A673 (cell line): ENCODE measurements around the gene STK10. TPM values are rescaled to one million over a fixed set of nuclear protein-coding genes. Genes with fewer than 3 reads are reported as not detected.

ENCODE experiments used
- BruUV-seq: library from RNA; stranded (reverse); fragments of 400-500 nt; replicated peaks from 2 replicates; lab custom pipeline; 2021; lab: Mats Ljungman, UMichigan
- CTCF ChIA-PET: fragments of 300-600 bp; sonication (Branson Sonifier 250); formaldehyde crosslinking; loops from one replicate; lab custom pipeline; 2022; ENCODE audit warnings: antibody characterized with exemption; lab: Charles Lee
- POLR2A ChIA-PET: fragments of 300-600 bp; sonication (Branson Sonifier 250); formaldehyde crosslinking; loops from one replicate; lab custom pipeline; 2022; ENCODE audit warnings: antibody characterized with exemption; ENCODE audit not compliant: low non-redundant PET; lab: Charles Lee
- DNase-seq: peaks from one replicate; pipeline ENCODE4 v3.0.0-alpha.2; 2015; ENCODE audit warnings: low spot score
- H3K27ac ChIP-seq: fragments of 200-600 bp; sonication (generic); 2 replicates; pipeline ENCODE4 v1.5.1; 2016; ENCODE audit warnings: mixed run types, low read depth, mild to moderate bottlenecking, mixed read lengths, antibody characterized with exemption, low read length; ENCODE audit not compliant: poor library complexity, severe bottlenecking
- H3K27me3 ChIP-seq: fragments of 200-600 bp; sonication (generic); replicated peaks from 2 replicates; pipeline ENCODE4 v1.6.1; 2017; ENCODE audit warnings: mixed run types, low read depth, mild to moderate bottlenecking, mixed read lengths, antibody characterized with exemption, low read length; ENCODE audit not compliant: insufficient read depth, poor library complexity
- H3K36me3 ChIP-seq: fragments of 200-600 bp; sonication (generic); 2 replicates; pipeline ENCODE4 v1.6.1; 2016; ENCODE audit warnings: mixed run types, mild to moderate bottlenecking, mixed read lengths, antibody characterized with exemption, low read length; ENCODE audit not compliant: insufficient read depth, poor library complexity, severe bottlenecking
- H3K4me1 ChIP-seq: fragments of 200-600 bp; sonication (generic); 2 replicates; pipeline ENCODE4 v1.6.1; 2017; ENCODE audit warnings: mixed run types, mild to moderate bottlenecking, mixed read lengths, antibody characterized with exemption, low read length; ENCODE audit not compliant: insufficient read depth, poor library complexity, severe bottlenecking
- H3K4me3 ChIP-seq: fragments of 200-600 bp; sonication (generic); 2 replicates; pipeline ENCODE4 v1.5.1; 2016; ENCODE audit warnings: low read depth, mixed run types, mild to moderate bottlenecking, mixed read lengths, low read length; ENCODE audit not compliant: poor library complexity, severe bottlenecking
- H3K9me3 ChIP-seq: fragments of 200-600 bp; sonication (generic); 2 replicates; pipeline ENCODE4 v1.6.1; 2016; ENCODE audit warnings: mixed run types, low read depth, mild to moderate bottlenecking, mixed read lengths, antibody characterized with exemption, low read length; ENCODE audit not compliant: poor library complexity, severe bottlenecking
- CTCF ChIP-seq: fragments of 300-800, 200-600 bp; sonication (generic); conservative IDR thresholded peaks from 2 replicates; pipeline ENCODE4 v1.5.1; 2017; ENCODE audit warnings: low read depth, mild to moderate bottlenecking, antibody characterized with exemption, low read length, moderate library complexity, mixed read lengths
- EZH2 ChIP-seq: fragments of 200-600 bp; sonication (generic); IDR thresholded peaks from 2 replicates; pipeline ENCODE4 v1.6.1; 2017; ENCODE audit warnings: borderline replicate concordance, low read depth, mild to moderate bottlenecking, mixed read lengths, antibody characterized with exemption, low read length; ENCODE audit not compliant: poor library complexity, severe bottlenecking
- intact Hi-C: fragments of 100-400 bp; cut with micrococcal nuclease; formaldehyde crosslinking; loops from one replicate; pipeline ENCODE4 v1.10.0; 2022; ENCODE audit not compliant: unreplicated experiment
- total RNA-seq: library from RNA; stranded (reverse); gene quantifications from 2 replicates; pipeline ENCODE4 v1.2.3, GENCODE V29; 2021

Gene STK10
- total RNA-seq, 1 experiment from 2014 or later = 3.8 TPM

GRCh38 chr5:172052450-172053236 lies 135.4 kb downstream of the STK10 start:
- Histone ChIP-seq H3K27ac (no peak overlapping the region), H3K4me3 (no peak overlapping the region), H3K9me3 (no peaks in the 10 kb centered on the region), H3K36me3 (no peaks in the 10 kb centered on the region), H3K4me1 (no peaks in the 10 kb centered on the region), H3K27me3 (no peaks in the 10 kb centered on the region)
- ChIA-PET POLR2A (no interaction called here), CTCF (no interaction called here)
- no peak for DNase-seq
- intact Hi-C loops = no loop called here
- TF ChIP-seq CTCF = no peak
- no peak for TF ChIP-seq EZH2
- BruUV-seq = no TSS peak

- no peaks in the 10 kb centered on the region for H3K27me3 ChIP-seq
- DNase-seq = no peak
- CTCF ChIA-PET = no interaction called here
- H3K36me3 ChIP-seq = no peaks in the 10 kb centered on the region
- no peaks in the 10 kb centered on the region for H3K4me1 ChIP-seq
- no peaks in the 10 kb centered on the region for H3K9me3 ChIP-seq
- TF ChIP-seq EZH2 (no peak), CTCF (no peak)
- no peak overlapping the region for H3K4me3 ChIP-seq
- intact Hi-C loops = no loop called here
- no peak overlapping the region for H3K27ac ChIP-seq
- BruUV-seq = no TSS peak
- POLR2A ChIA-PET = no interaction called here
These were observed 136.2 kb downstream of the STK10 start for GRCh38 chr5:172051643-172052339.

GRCh38 chr5:172050080-172050479 lies 137.9 kb downstream of the STK10 start:
- no peaks in the 10 kb centered on the region for H3K4me1 ChIP-seq
- no peaks in the 10 kb centered on the region for H3K27me3 ChIP-seq
- H3K27ac ChIP-seq = no peak overlapping the region
- DNase-seq = no peak
- POLR2A ChIA-PET = no interaction called here
- H3K9me3 ChIP-seq = no peaks in the 10 kb centered on the region
- intact Hi-C loops = no loop called here
- CTCF ChIA-PET = no interaction called here
- no peak overlapping the region for H3K4me3 ChIP-seq
- TF ChIP-seq CTCF (no peak), EZH2 (no peak)
- no peaks in the 10 kb centered on the region for H3K36me3 ChIP-seq
- BruUV-seq = no TSS peak
